Measurements from ENCODE around the gene ELAVL2.

The ELAVL2 gene

GRCh38 chr9:23754551-23754950 is 71.5 kb downstream of the ELAVL2 start:
- Histone ChIP-seq H2BK120ac (ENCODE audit: low read depth, low read length) (no peak overlapping the region), H3K4me2 (ENCODE audit: low read length, poor library complexity, severe bottlenecking) (no peak overlapping the region), H3K18ac (ENCODE audit: low read depth in 1 of 2, low read length in 2 of 2) (no peak overlapping the region), H3K4me1 (ENCODE audit: control insufficient read depth, insufficient read depth, low read depth, low read length) (no peaks in the 10 kb centered on the region), H3K14ac (ENCODE audit: low read length in 2 of 2) (no peak overlapping the region), H3K27me3 (ENCODE audit: control insufficient read depth in 1 of 2, insufficient read depth in 1 of 2, low read length in 2 of 2) (no peaks in the 10 kb centered on the region), H2AFZ (ENCODE audit: low read depth, low read length) (no peak overlapping the region), H3K4me3 (ENCODE audit: insufficient read depth in 1 of 2, low read depth in 1 of 2, low read length in 2 of 2) (no peak overlapping the region), H4K91ac (ENCODE audit: low read length) (no peak overlapping the region), H2BK15ac (ENCODE audit: low read depth, poor library complexity, severe bottlenecking) (no peak overlapping the region), H3K36me3 (ENCODE audit: control insufficient read depth in 1 of 2, insufficient read depth in 2 of 2, low read depth in 1 of 2, low read length in 2 of 2) (no peaks in the 10 kb centered on the region), H3K23ac (ENCODE audit: low read length in 2 of 2) (no peak overlapping the region), H4K8ac (ENCODE audit: low read length) (no peak overlapping the region), H2BK12ac (ENCODE audit: low read length in 2 of 2) (no peak overlapping the region), H2BK5ac (ENCODE audit: low read depth, low read length, poor library complexity, severe bottlenecking) (no peak overlapping the region), H3K4ac (ENCODE audit: low read depth in 1 of 2, low read length in 2 of 2) (no peak overlapping the region), H3K9ac (ENCODE audit: low read length) (no peak overlapping the region), H2AK5ac (ENCODE audit: low read length, severe bottlenecking) (no peak overlapping the region), H3K79me1 (replicated peaks; ENCODE audit: low read length, poor library complexity, severe bottlenecking) (no peaks in the 10 kb centered on the region), H3K27ac (ENCODE audit: low read length, poor library complexity, severe bottlenecking) (no peak overlapping the region), H3K9me3 (ENCODE audit: control insufficient read depth, low read length) (no peaks in the 10 kb centered on the region)
- 86% methylated on average over 5 of the region's 5 CpGs for WGBS
- DNase-seq, result no peak

GRCh38 chr9:23752859-23753258 is 73.2 kb downstream of the ELAVL2 start:
- DNase-seq, result no peak
- H2BK5ac ChIP-seq (ENCODE audit: low read depth, low read length, poor library complexity, severe bottlenecking), result no peak overlapping the region
- H2AFZ ChIP-seq (ENCODE audit: low read depth, low read length), result no peak overlapping the region
- no peak overlapping the region for H3K4me3 ChIP-seq (ENCODE audit: insufficient read depth in 1 of 2, low read depth in 1 of 2, low read length in 2 of 2)
- H3K9me3 ChIP-seq (ENCODE audit: control insufficient read depth, low read length), result no peaks in the 10 kb centered on the region
- no peaks in the 10 kb centered on the region for H3K27me3 ChIP-seq (ENCODE audit: control insufficient read depth in 1 of 2, insufficient read depth in 1 of 2, low read length in 2 of 2)
- no peaks in the 10 kb centered on the region for H3K36me3 ChIP-seq (ENCODE audit: control insufficient read depth in 1 of 2, insufficient read depth in 2 of 2, low read depth in 1 of 2, low read length in 2 of 2)
- H3K4ac ChIP-seq (ENCODE audit: low read depth in 1 of 2, low read length in 2 of 2), result no peak overlapping the region
- no peak overlapping the region for H2BK120ac ChIP-seq (ENCODE audit: low read depth, low read length)
- no peak overlapping the region for H3K4me2 ChIP-seq (ENCODE audit: low read length, poor library complexity, severe bottlenecking)
- no peak overlapping the region for H3K23ac ChIP-seq (ENCODE audit: low read length in 2 of 2)
- no peak overlapping the region for H2BK15ac ChIP-seq (ENCODE audit: low read depth, poor library complexity, severe bottlenecking)
- H2AK5ac ChIP-seq (ENCODE audit: low read length, severe bottlenecking), result no peak overlapping the region
- no peak overlapping the region for H3K27ac ChIP-seq (ENCODE audit: low read length, poor library complexity, severe bottlenecking)
- no peak overlapping the region for H3K14ac ChIP-seq (ENCODE audit: low read length in 2 of 2)
- H4K91ac ChIP-seq (ENCODE audit: low read length), result no peak overlapping the region
- H3K18ac ChIP-seq (ENCODE audit: low read depth in 1 of 2, low read length in 2 of 2), result no peak overlapping the region
- 56% methylated on average over 3 of the region's 4 CpGs for WGBS
- no peak overlapping the region for H4K8ac ChIP-seq (ENCODE audit: low read length)
- H3K9ac ChIP-seq (ENCODE audit: low read length), result no peak overlapping the region
- H3K79me1 ChIP-seq (replicated peaks; ENCODE audit: low read length, poor library complexity, severe bottlenecking), result no peaks in the 10 kb centered on the region
- H2BK12ac ChIP-seq (ENCODE audit: low read length in 2 of 2), result no peak overlapping the region
- no peaks in the 10 kb centered on the region for H3K4me1 ChIP-seq (ENCODE audit: control insufficient read depth, insufficient read depth, low read depth, low read length)

- Histone ChIP-seq H4K91ac (ENCODE audit: low read length) (no peak overlapping the region), H3K27ac (ENCODE audit: low read length, poor library complexity, severe bottlenecking) (no peak overlapping the region), H3K79me1 (replicated peaks; ENCODE audit: low read length, poor library complexity, severe bottlenecking) (no peaks in the 10 kb centered on the region), H2BK12ac (ENCODE audit: low read length in 2 of 2) (no peak overlapping the region), H4K8ac (ENCODE audit: low read length) (no peak overlapping the region), H2BK5ac (ENCODE audit: low read depth, low read length, poor library complexity, severe bottlenecking) (no peak overlapping the region), H2BK15ac (ENCODE audit: low read depth, poor library complexity, severe bottlenecking) (no peak overlapping the region), H3K9me3 (ENCODE audit: control insufficient read depth, low read length) (no peaks in the 10 kb centered on the region), H3K9ac (ENCODE audit: low read length) (no peak overlapping the region), H2AK5ac (ENCODE audit: low read length, severe bottlenecking) (no peak overlapping the region), H3K4ac (ENCODE audit: low read depth in 1 of 2, low read length in 2 of 2) (no peak overlapping the region), H3K4me2 (ENCODE audit: low read length, poor library complexity, severe bottlenecking) (no peak overlapping the region), H3K36me3 (ENCODE audit: control insufficient read depth in 1 of 2, insufficient read depth in 2 of 2, low read depth in 1 of 2, low read length in 2 of 2) (no peaks in the 10 kb centered on the region), H2BK120ac (ENCODE audit: low read depth, low read length) (no peak overlapping the region), H3K27me3 (ENCODE audit: control insufficient read depth in 1 of 2, insufficient read depth in 1 of 2, low read length in 2 of 2) (no peaks in the 10 kb centered on the region), H3K23ac (ENCODE audit: low read length in 2 of 2) (no peak overlapping the region), H3K4me1 (ENCODE audit: control insufficient read depth, insufficient read depth, low read depth, low read length) (no peaks in the 10 kb centered on the region), H2AFZ (ENCODE audit: low read depth, low read length) (no peak overlapping the region), H3K4me3 (ENCODE audit: insufficient read depth in 1 of 2, low read depth in 1 of 2, low read length in 2 of 2) (no peak overlapping the region), H3K14ac (ENCODE audit: low read length in 2 of 2) (no peak overlapping the region), H3K18ac (ENCODE audit: low read depth in 1 of 2, low read length in 2 of 2) (no peak overlapping the region)
- no peak for DNase-seq
- 90% methylated on average over 4 of the region's 4 CpGs for WGBS
These were observed 74.4 kb downstream of the ELAVL2 start for GRCh38 chr9:23751633-23752032.

- Histone ChIP-seq H3K79me1 (replicated peaks; ENCODE audit: low read length, poor library complexity, severe bottlenecking) (no peaks in the 10 kb centered on the region), H2BK15ac (ENCODE audit: low read depth, poor library complexity, severe bottlenecking) (no peak overlapping the region), H2BK5ac (ENCODE audit: low read depth, low read length, poor library complexity, severe bottlenecking) (no peak overlapping the region), H3K23ac (ENCODE audit: low read length in 2 of 2) (no peak overlapping the region), H4K8ac (ENCODE audit: low read length) (no peak overlapping the region), H2BK120ac (ENCODE audit: low read depth, low read length) (no peak overlapping the region), H3K9me3 (ENCODE audit: control insufficient read depth, low read length) (no peaks in the 10 kb centered on the region), H2AK5ac (ENCODE audit: low read length, severe bottlenecking) (no peak overlapping the region), H2AFZ (ENCODE audit: low read depth, low read length) (no peak overlapping the region), H3K9ac (ENCODE audit: low read length) (no peak overlapping the region), H3K4me1 (ENCODE audit: control insufficient read depth, insufficient read depth, low read depth, low read length) (no peaks in the 10 kb centered on the region), H3K27me3 (ENCODE audit: control insufficient read depth in 1 of 2, insufficient read depth in 1 of 2, low read length in 2 of 2) (no peaks in the 10 kb centered on the region), H3K14ac (ENCODE audit: low read length in 2 of 2) (no peak overlapping the region), H3K18ac (ENCODE audit: low read depth in 1 of 2, low read length in 2 of 2) (no peak overlapping the region), H3K4me2 (ENCODE audit: low read length, poor library complexity, severe bottlenecking) (no peak overlapping the region), H3K4ac (ENCODE audit: low read depth in 1 of 2, low read length in 2 of 2) (no peak overlapping the region), H3K4me3 (ENCODE audit: insufficient read depth in 1 of 2, low read depth in 1 of 2, low read length in 2 of 2) (no peak overlapping the region), H4K91ac (ENCODE audit: low read length) (no peak overlapping the region), H3K27ac (ENCODE audit: low read length, poor library complexity, severe bottlenecking) (no peak overlapping the region), H3K36me3 (ENCODE audit: control insufficient read depth in 1 of 2, insufficient read depth in 2 of 2, low read depth in 1 of 2, low read length in 2 of 2) (no peaks in the 10 kb centered on the region), H2BK12ac (ENCODE audit: low read length in 2 of 2) (no peak overlapping the region)
- DNase-seq, result no peak
- WGBS, result no CpG with 5 or more reads among the region's 3 CpGs
These were observed 75.2 kb downstream of the ELAVL2 start for GRCh38 chr9:23750808-23751207.
